Dendritic cell treated with granulocyte-macrophage colony-stimulating factor and Interleukin-4, amounts not matched to agents 40 ng/mL and 50 ng/mL, for 4 days (primary cell): ENCODE data around the gene EDNRB.
"Not testable (repeated sequence)": the region's sequence is repeated elsewhere in the genome, so short reads cannot be mapped to it uniquely, and the experiment has no call there.

Experiments
- H3K27ac Mint-ChIP-seq: one replicate; pipeline ENCODE4 v1.8.0; 2022; ENCODE audit warnings: mild to moderate bottlenecking, mixed read lengths
- H3K27me3 Mint-ChIP-seq: one replicate; pipeline ENCODE4 v1.8.0; 2022; ENCODE audit warnings: mild to moderate bottlenecking, mixed read lengths
- H3K36me3 Mint-ChIP-seq: one replicate; pipeline ENCODE4 v1.8.0; 2022; ENCODE audit warnings: low read depth, mixed read lengths
- H3K4me1 Mint-ChIP-seq: one replicate; pipeline ENCODE4 v1.8.0; 2022; ENCODE audit warnings: low read depth, mixed read lengths
- H3K4me3 Mint-ChIP-seq: one replicate; pipeline ENCODE4 v1.8.0; 2022; ENCODE audit warnings: mild to moderate bottlenecking, moderate library complexity, mixed read lengths
- H3K9me3 Mint-ChIP-seq: one replicate; pipeline ENCODE4 v1.8.0; 2022; ENCODE audit warnings: mixed read lengths
- intact Hi-C: fragments of 100-400 bp; cut with micrococcal nuclease; formaldehyde crosslinking; loops from one replicate; pipeline ENCODE4 v1.15.0; 2022

EDNRB gene

GRCh38 chr13:77918391-77919245 lies at the start of gene EDNRB:
Gene EDNRB, minus strand, starts transcription at chr13:77918831. Its CDS starts 258 bp downstream, at chr13:77918573.
- no peaks in the 10 kb centered on the region for H3K4me1 Mint-ChIP-seq
- H3K4me3 Mint-ChIP-seq = no peak within 1 kb of the TSS
- intact Hi-C loops = no loop called here
- no peaks in the 10 kb centered on the region for H3K36me3 Mint-ChIP-seq
- peaks cover 3% of the 10 kb centered on the region for H3K27me3 Mint-ChIP-seq
- H3K9me3 Mint-ChIP-seq = no peaks in the 10 kb centered on the region
- no peak within 1 kb of the TSS for H3K27ac Mint-ChIP-seq

GRCh38 chr13:77966671-77967070 lies 48.0 kb upstream of the EDNRB start:
- no peak overlapping the region for H3K27ac Mint-ChIP-seq
- H3K27me3 Mint-ChIP-seq = no peaks in the 10 kb centered on the region
- no peaks in the 10 kb centered on the region for H3K36me3 Mint-ChIP-seq
- intact Hi-C loops = no loop called here
- H3K4me3 Mint-ChIP-seq = no peak overlapping the region
- peaks cover 3% of the 10 kb centered on the region for H3K9me3 Mint-ChIP-seq
- H3K4me1 Mint-ChIP-seq = no peaks in the 10 kb centered on the region

GRCh38 chr13:77952737-77953136 lies 34.1 kb upstream of the EDNRB start:
- intact Hi-C loops = loop anchor here (10.0 kb wide), 1 partner anchor 112 kb away; no protein-coding TSS in a partner anchor
- Mint-ChIP-seq H3K27me3 (no peaks in the 10 kb centered on the region), H3K36me3 (no peaks in the 10 kb centered on the region), H3K9me3 (no peaks in the 10 kb centered on the region), H3K4me3 (no peak overlapping the region), H3K4me1 (no peaks in the 10 kb centered on the region), H3K27ac (no peak overlapping the region)

- Mint-ChIP-seq H3K4me1 (no peaks in the 10 kb centered on the region), H3K36me3 (no peaks in the 10 kb centered on the region), H3K4me3 (no peak overlapping the region), H3K27me3 (no peaks in the 10 kb centered on the region), H3K9me3 (no peaks in the 10 kb centered on the region), H3K27ac (no peak overlapping the region)
- intact Hi-C loops = loop anchor here (10.0 kb wide), 1 partner anchor 113 kb away; no protein-coding TSS in a partner anchor
Observed at GRCh38 chr13:77952276-77952675, 33.6 kb upstream of the EDNRB start.

- Mint-ChIP-seq H3K36me3 (no peaks in the 10 kb centered on the region), H3K27me3 (no peaks in the 10 kb centered on the region), H3K27ac (no peak overlapping the region), H3K4me3 (no peak overlapping the region), H3K9me3 (no peaks in the 10 kb centered on the region), H3K4me1 (no peaks in the 10 kb centered on the region)
- intact Hi-C loops = no loop called here
Observed at GRCh38 chr13:77946522-77946921, 27.9 kb upstream of the EDNRB start.

GRCh38 chr13:77935063-77935462 lies 16.4 kb upstream of the EDNRB start:
- intact Hi-C loops, H3K4me1 Mint-ChIP-seq, H3K36me3 Mint-ChIP-seq, H3K27ac Mint-ChIP-seq, H3K27me3 Mint-ChIP-seq, H3K4me3 Mint-ChIP-seq: not testable (repeated sequence)
- H3K9me3 Mint-ChIP-seq = peaks cover 18% of the 10 kb centered on the region

- Mint-ChIP-seq H3K27me3 (no peaks in the 10 kb centered on the region), H3K4me3 (no peak overlapping the region), H3K36me3 (no peaks in the 10 kb centered on the region), H3K4me1 (no peaks in the 10 kb centered on the region), H3K9me3 (peaks cover 9% of the 10 kb centered on the region), H3K27ac (no peak overlapping the region)
- intact Hi-C loops = no loop called here
Observed at GRCh38 chr13:77930430-77930829, 11.8 kb upstream of the EDNRB start.

GRCh38 chr13:77928909-77929308 lies 10.3 kb upstream of the EDNRB start:
- intact Hi-C loops = no loop called here
- H3K4me3 Mint-ChIP-seq = no peak overlapping the region
- no peak overlapping the region for H3K27ac Mint-ChIP-seq

GRCh38 chr13:77925616-77926015 lies 7.0 kb upstream of the EDNRB start:
- Mint-ChIP-seq H3K4me3 (no peak overlapping the region), H3K27me3 (no peaks in the 10 kb centered on the region), H3K27ac (no peak overlapping the region), H3K36me3 (no peaks in the 10 kb centered on the region), H3K4me1 (no peaks in the 10 kb centered on the region), H3K9me3 (peaks cover 9% of the 10 kb centered on the region)
- intact Hi-C loops = no loop called here

More at GRCh38 chr13:77928909-77929308, 10.3 kb upstream of the EDNRB start:
- peaks cover 9% of the 10 kb centered on the region for H3K9me3 Mint-ChIP-seq
- H3K36me3 Mint-ChIP-seq = no peaks in the 10 kb centered on the region
- H3K27me3 Mint-ChIP-seq = no peaks in the 10 kb centered on the region
- no peaks in the 10 kb centered on the region for H3K4me1 Mint-ChIP-seq

- Mint-ChIP-seq H3K4me3 (no peak overlapping the region), H3K9me3 (no peaks in the 10 kb centered on the region), H3K36me3 (no peaks in the 10 kb centered on the region), H3K27me3 (peaks cover 3% of the 10 kb centered on the region), H3K4me1 (no peaks in the 10 kb centered on the region), H3K27ac (no peak overlapping the region)
- intact Hi-C loops = no loop called here
Observed at GRCh38 chr13:77919921-77920294, 1.3 kb upstream of the EDNRB start.

GRCh38 chr13:77919246-77919920 lies 752 bp upstream of the EDNRB start:
- H3K36me3 Mint-ChIP-seq = no peaks in the 10 kb centered on the region
- no peaks in the 10 kb centered on the region for H3K4me1 Mint-ChIP-seq
- no peaks in the 10 kb centered on the region for H3K9me3 Mint-ChIP-seq
- H3K27me3 Mint-ChIP-seq = peaks cover 3% of the 10 kb centered on the region
- intact Hi-C loops = no loop called here
- H3K4me3 Mint-ChIP-seq = no peak overlapping the region
- H3K27ac Mint-ChIP-seq = no peak overlapping the region

- intact Hi-C loops = no loop called here
- H3K36me3 Mint-ChIP-seq = no peaks in the 10 kb centered on the region
- H3K27ac Mint-ChIP-seq = no peak overlapping the region
Observed at GRCh38 chr13:77916488-77916887, 2.1 kb downstream of the EDNRB start.

GRCh38 chr13:77915686-77916085 lies 2.9 kb downstream of the EDNRB start:
- H3K4me1 Mint-ChIP-seq = no peaks in the 10 kb centered on the region
- intact Hi-C loops = no loop called here
- no peak overlapping the region for H3K27ac Mint-ChIP-seq
- no peaks in the 10 kb centered on the region for H3K36me3 Mint-ChIP-seq
- H3K9me3 Mint-ChIP-seq = no peaks in the 10 kb centered on the region
- peaks cover 3% of the 10 kb centered on the region for H3K27me3 Mint-ChIP-seq
- H3K4me3 Mint-ChIP-seq = no peak overlapping the region

More at GRCh38 chr13:77916488-77916887, 2.1 kb downstream of the EDNRB start:
- H3K9me3 Mint-ChIP-seq = no peaks in the 10 kb centered on the region
- H3K27me3 Mint-ChIP-seq = peaks cover 3% of the 10 kb centered on the region
- H3K4me3 Mint-ChIP-seq = no peak overlapping the region
- no peaks in the 10 kb centered on the region for H3K4me1 Mint-ChIP-seq

GRCh38 chr13:77913003-77913402 lies 5.6 kb downstream of the EDNRB start:
- Mint-ChIP-seq H3K36me3 (no peaks in the 10 kb centered on the region), H3K4me3 (no peak overlapping the region), H3K27me3 (peaks cover 3% of the 10 kb centered on the region), H3K4me1 (no peaks in the 10 kb centered on the region), H3K9me3 (no peaks in the 10 kb centered on the region), H3K27ac (no peak overlapping the region)
- intact Hi-C loops = no loop called here
